HCT116 (cell line): Measurements from ENCODE around the gene PAMR1. TPM values are rescaled to one million over a fixed set of nuclear protein-coding genes. Genes with fewer than 3 reads are reported as not detected.

Experiments
- ATAC-seq: fragments of 200-7000 bp; cut with Tn5 transposase; 2 replicates; pipeline ENCODE4 v1.9.1; 2020; ENCODE audit warnings: mild to moderate bottlenecking, moderate library complexity
- BruUV-seq: library from RNA; stranded (reverse); fragments of 400-500 nt; replicated peaks from 2 replicates; lab custom pipeline; 2021; lab: Mats Ljungman, UMichigan
- CTCF ChIA-PET: fragments of 300-600 bp; sonication (Branson Sonifier 250); formaldehyde crosslinking; loops from one replicate; lab custom pipeline; 2021; ENCODE audit warnings: antibody characterized with exemption; lab: Charles Lee
- POLR2A ChIA-PET: fragments of 300-600, 350-600 bp; sonication (Branson Sonifier 250); formaldehyde crosslinking; loops from one replicate; lab custom pipeline; 2021; ENCODE audit warnings: antibody characterized with exemption; lab: Charles Lee
- RAD21 ChIA-PET, 2 experiments: fragments of 300-600 bp; sonication (Branson Sonifier 250); formaldehyde crosslinking; loops; one replicate each; lab custom pipeline; 2023; ENCODE audit warnings: low total read pairs in 2 of 2; ENCODE audit not compliant: uncharacterized antibody in 2 of 2, unreplicated experiment in 2 of 2, low non-redundant PET in 1 of 2; lab: Charles Lee
- DNase-seq: peaks from one replicate; pipeline ENCODE4 v3.0.0-alpha.2; 2010; ENCODE audit warnings: low read depth, low spot score
- H2AFZ ChIP-seq: fragments of 200-600 bp; shearing (Covaris generic), sonication (generic); 2 replicates; pipeline ENCODE4 v1.6.1; 2017; ENCODE audit warnings: low read depth, mixed run types, mixed read lengths, antibody characterized with exemption, low read length; ENCODE audit not compliant: poor library complexity, severe bottlenecking
- H3K27ac ChIP-seq: 2 replicates; pipeline ENCODE4 v1.5.1; 2012; ENCODE audit warnings: low read depth, low read length
- H3K27me3 ChIP-seq: fragments of 200-600 bp; sonication (generic); 2 replicates; pipeline ENCODE4 v1.6.1; 2016; ENCODE audit warnings: mixed run types, low read length, mixed read lengths; ENCODE audit not compliant: insufficient read depth
- H3K36me3 ChIP-seq, 2 experiments: fragments of 200-500 bp in 1 of 2; fragments of 200-600 bp in 1 of 2; sonication (Bioruptor generic) in 1 of 2; sonication (generic) in 1 of 2; 2 replicates each; pipeline versions ENCODE4 v1.5.1 to v1.6.1; 2014 to 2016; ENCODE audit warnings: low read length in 2 of 2, inconsistent platforms in 1 of 2, mixed read lengths in 1 of 2, mixed run types in 1 of 2; ENCODE audit not compliant: insufficient read depth in 2 of 2, control insufficient read depth in 1 of 2
- H3K4me1 ChIP-seq, 2 experiments: fragments of 200-600 bp in 1 of 2; sonication (generic) in 1 of 2; 2 replicates each; pipeline versions ENCODE4 v1.5.1 to v1.6.1; 2012 to 2017; ENCODE audit warnings: low read length in 2 of 2, inconsistent platforms in 1 of 2, mild to moderate bottlenecking in 1 of 2, mixed read lengths in 1 of 2, mixed run types in 1 of 2, moderate library complexity in 1 of 2; ENCODE audit not compliant: insufficient read depth in 2 of 2, control insufficient read depth in 1 of 2
- H3K4me2 ChIP-seq: fragments of 200-600 bp; sonication (generic); 2 replicates; pipeline ENCODE4 v1.6.1; 2017; ENCODE audit warnings: mixed run types, low read length, mixed read lengths
- H3K4me3 ChIP-seq, 2 experiments: fragments of 200-600 bp in 1 of 2; sonication (generic) in 1 of 2; replicated peaks in 1 of 2; 2 replicates each; pipeline ENCODE4 v1.5.1; 2011 to 2016; ENCODE audit warnings: low read length in 2 of 2, control low read depth in 1 of 2, low read depth in 1 of 2, mild to moderate bottlenecking in 1 of 2, mixed read lengths in 1 of 2, mixed run types in 1 of 2
- H3K79me2 ChIP-seq: fragments of 200-600 bp; sonication (generic); 2 replicates; pipeline ENCODE4 v1.6.1; 2017; ENCODE audit warnings: mild to moderate bottlenecking, mixed run types, low read length, moderate library complexity, mixed read lengths; ENCODE audit not compliant: insufficient read depth
- H3K9ac ChIP-seq: fragments of 200-600 bp; sonication (generic); 2 replicates; pipeline ENCODE4 v1.6.1; 2016; ENCODE audit warnings: low read length, mixed read lengths
- H3K9me2 ChIP-seq: fragments of 200-600 bp; sonication (generic), shearing (Covaris generic); 2 replicates; pipeline ENCODE4 v1.6.1; 2017; ENCODE audit warnings: mixed run types, mild to moderate bottlenecking, moderate library complexity; ENCODE audit not compliant: insufficient read depth
- H3K9me3 ChIP-seq, 2 experiments: fragments of 200-500 bp in 1 of 2; fragments of 200-600 bp in 1 of 2; sonication (Bioruptor generic) in 1 of 2; sonication (generic) in 1 of 2; 2 replicates each; pipeline ENCODE4 v1.6.1; 2014 to 2017; ENCODE audit warnings: low read length in 2 of 2, mixed read lengths in 2 of 2, inconsistent platforms in 1 of 2, low read depth in 1 of 2, mild to moderate bottlenecking in 1 of 2, mixed run types in 1 of 2, moderate library complexity in 1 of 2; ENCODE audit not compliant: control insufficient read depth in 1 of 2, insufficient read depth in 1 of 2
- H4K20me1 ChIP-seq: fragments of 200-600 bp; sonication (generic), shearing (Covaris generic); 2 replicates; pipeline ENCODE4 v1.6.1; 2017; ENCODE audit warnings: mixed run types, mild to moderate bottlenecking, moderate library complexity; ENCODE audit not compliant: insufficient read depth
- ATF3 ChIP-seq: IDR thresholded peaks from 2 replicates; pipeline ENCODE4 v1.6.1; 2012
- EGR1 ChIP-seq: IDR thresholded peaks from 2 replicates; pipeline ENCODE4 v1.6.1; 2012; ENCODE audit warnings: low read depth
- ELF1 ChIP-seq: IDR thresholded peaks from 2 replicates; pipeline ENCODE4 v1.6.1; 2012; ENCODE audit warnings: low read depth, borderline replicate concordance
- EZH2 ChIP-seq: fragments of 200-600 bp; sonication (generic); IDR thresholded peaks from 2 replicates; pipeline ENCODE4 v1.6.1; 2017; ENCODE audit warnings: antibody characterized with exemption, mixed run types
- FOSL1 ChIP-seq: IDR thresholded peaks from 2 replicates; pipeline ENCODE4 v1.6.1; 2012; ENCODE audit warnings: low read depth
- MAX ChIP-seq: IDR thresholded peaks from 2 replicates; pipeline ENCODE4 v1.6.1; 2012
- POLR2A ChIP-seq: IDR thresholded peaks from 2 replicates; pipeline ENCODE4 v1.7.0; 2011; ENCODE audit warnings: borderline replicate concordance; ENCODE audit not compliant: insufficient read depth, insufficient read length; ENCODE audit errors: extremely low read depth
- POLR2AphosphoS5 ChIP-seq: IDR thresholded peaks from 2 replicates; pipeline ENCODE4 v1.6.1; 2011; ENCODE audit warnings: mild to moderate bottlenecking, low read depth, low read length, moderate library complexity
- RAD21 ChIP-seq: IDR thresholded peaks from 2 replicates; pipeline ENCODE4 v1.6.1; 2012; ENCODE audit warnings: low read depth, mild to moderate bottlenecking
- SIN3A ChIP-seq: IDR thresholded peaks from 2 replicates; pipeline ENCODE4 v1.6.1; 2012; ENCODE audit warnings: low read depth
- SP1 ChIP-seq: IDR thresholded peaks from 2 replicates; pipeline ENCODE4 v1.6.1; 2012; ENCODE audit warnings: low read depth
- SRF ChIP-seq: IDR thresholded peaks from 2 replicates; pipeline ENCODE4 v1.6.1; 2012; ENCODE audit warnings: low read depth
- TCF7L2 ChIP-seq: IDR thresholded peaks from 2 replicates; pipeline ENCODE4 v1.7.0; 2011; ENCODE audit warnings: borderline replicate concordance, inconsistent platforms; ENCODE audit not compliant: insufficient read depth, insufficient read length; ENCODE audit errors: extremely low read depth
- YY1 ChIP-seq: IDR thresholded peaks from 2 replicates; pipeline ENCODE4 v1.6.1; 2011; ENCODE audit warnings: low read length, low read depth, moderate library complexity, mild to moderate bottlenecking; ENCODE audit not compliant: insufficient replicate concordance; ENCODE audit errors: extremely low read depth
- ZBTB33 ChIP-seq: IDR thresholded peaks from 2 replicates; pipeline ENCODE4 v1.6.1; 2011; ENCODE audit warnings: mild to moderate bottlenecking, low read length, moderate library complexity; ENCODE audit not compliant: insufficient replicate concordance; ENCODE audit errors: extremely low read depth
- intact Hi-C: fragments of 100-400 bp; cut with micrococcal nuclease; formaldehyde crosslinking; loops from 2 replicates; pipeline ENCODE4 v1.10.0; 2022
- total RNA-seq: library from RNA; stranded (reverse); gene quantifications from one replicate; pipeline ENCODE4 v1.2.1, GENCODE V29; 2021; ENCODE audit not compliant: unreplicated experiment

PAMR1 gene
- total RNA-seq, 1 experiment from 2014 or later, result not detected

DNA sequence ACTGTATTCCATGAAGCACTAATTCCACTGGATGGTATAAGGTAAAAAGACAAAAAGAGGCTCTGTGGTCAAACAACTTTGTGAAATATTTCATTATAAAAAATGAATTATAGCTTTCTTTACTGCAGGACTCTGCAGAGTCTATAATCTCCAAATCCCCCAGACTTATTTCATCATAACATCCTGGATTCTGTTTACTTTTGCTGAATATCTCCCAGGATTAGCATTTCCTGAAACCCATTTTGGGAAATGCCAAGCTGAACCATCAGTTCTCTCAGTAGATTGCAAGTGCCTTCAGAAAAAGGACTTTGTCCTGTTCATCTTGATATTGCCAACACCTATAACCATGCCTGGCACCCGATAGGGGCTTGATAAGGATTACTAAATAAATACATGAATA is 7.9 kb downstream of the PAMR1 start:
- no TSS peak for BruUV-seq
- DNase-seq (no peak), ATAC-seq (no peak)
- ChIA-PET CTCF (no interaction called here), RAD21 (no interaction called here), POLR2A (no interaction called here)
- H3K9ac ChIP-seq, result no peak overlapping the region
- no peak overlapping the region for H3K4me2 ChIP-seq
- no peak overlapping the region for H3K4me3 ChIP-seq
- H3K4me1 ChIP-seq, result no peaks in the 10 kb centered on the region
- H4K20me1 ChIP-seq, result no peaks in the 10 kb centered on the region
- no peak overlapping the region for H2AFZ ChIP-seq
- intact Hi-C loops, result no loop called here
- H3K36me3 ChIP-seq, result no peaks in the 10 kb centered on the region
- H3K79me2 ChIP-seq, result no peaks in the 10 kb centered on the region
- H3K27me3 ChIP-seq, result peaks cover 79% of the 10 kb centered on the region
- no peak for TF ChIP-seq RAD21
- TF ChIP-seq SIN3A, result no peak
- no peak for TF ChIP-seq MAX
- no peak for TF ChIP-seq SP1
- TF ChIP-seq POLR2AphosphoS5, result no peak
- TF ChIP-seq ELF1, result no peak
- no peak for TF ChIP-seq FOSL1
- no peak for TF ChIP-seq YY1
- no peak for TF ChIP-seq EGR1
- TF ChIP-seq EZH2, result no peak
- no peak for TF ChIP-seq SRF
- no peak for TF ChIP-seq POLR2A
- no peak for TF ChIP-seq ZBTB33
- TF ChIP-seq ATF3, result no peak
- TF ChIP-seq TCF7L2, result no peak
- H3K27ac ChIP-seq, result no peak overlapping the region
- H3K9me3 ChIP-seq, result no peaks in the 10 kb centered on the region
- no peaks in the 10 kb centered on the region for H3K9me2 ChIP-seq
